NCI-H2107 treated with DMSO at 0.1 percent for 48 hours (cell line): Measurements from ENCODE around the gene ADI1.
"Not testable (repeated sequence)": the region's sequence is repeated elsewhere in the genome, so short reads cannot be mapped to it uniquely, and the experiment has no call there.

Source experiments
- DNase-seq: peaks from one replicate; lab custom pipeline; 2025; ENCODE audit not compliant: unreplicated experiment; lab: John Stamatoyannopoulos, UW

Gene ADI1

DNA sequence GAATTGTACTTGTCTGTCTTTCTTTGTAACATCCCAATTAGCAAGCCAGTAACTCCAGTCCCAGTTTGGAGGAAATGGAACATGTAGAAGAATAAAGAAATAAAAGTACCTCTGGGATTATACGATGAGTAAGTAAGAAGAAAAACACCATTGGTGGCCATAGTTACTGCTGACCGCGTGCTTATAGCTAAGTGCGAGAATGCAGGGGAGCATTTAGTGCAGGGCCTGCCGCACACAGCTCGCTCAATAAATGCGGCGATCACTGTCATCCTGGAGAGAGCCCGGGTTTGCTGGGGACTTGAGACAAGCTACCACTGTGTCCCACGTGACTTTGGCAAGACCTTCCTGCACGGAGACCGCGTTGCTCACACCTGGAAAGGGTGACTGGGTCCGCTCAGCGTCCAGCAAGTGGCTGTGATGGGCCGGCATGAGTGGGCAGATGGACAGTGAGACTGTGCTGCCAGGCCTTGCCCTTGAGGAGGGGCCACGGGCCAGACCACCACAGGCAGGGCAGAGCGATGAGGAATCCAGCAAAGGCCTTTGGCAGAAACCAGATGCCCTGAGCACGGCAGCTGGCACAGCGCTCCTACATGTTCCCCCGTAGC is 54.8 kb downstream of the ADI1 start:
- DNase-seq: no peak

DNA sequence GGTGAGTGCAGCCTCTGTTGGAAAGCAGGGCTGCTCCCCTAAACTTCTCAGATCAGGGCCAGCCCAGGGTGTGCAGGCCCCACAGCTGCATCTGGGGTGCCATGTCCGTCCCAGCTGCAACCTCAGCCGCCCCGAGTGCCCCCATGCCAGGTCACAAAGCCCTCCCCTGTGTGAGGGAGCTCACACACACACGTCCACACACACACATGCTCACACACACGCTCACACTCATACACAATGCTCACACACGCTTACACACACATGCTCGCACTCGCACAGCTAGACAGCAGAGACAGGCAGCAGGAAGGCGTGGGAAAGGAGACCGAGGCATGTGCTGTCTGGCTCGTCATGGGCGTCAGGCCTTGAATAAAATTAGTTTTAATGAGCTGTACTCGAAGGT is 55.4 kb downstream of the ADI1 start:
- no peak for DNase-seq

DNA sequence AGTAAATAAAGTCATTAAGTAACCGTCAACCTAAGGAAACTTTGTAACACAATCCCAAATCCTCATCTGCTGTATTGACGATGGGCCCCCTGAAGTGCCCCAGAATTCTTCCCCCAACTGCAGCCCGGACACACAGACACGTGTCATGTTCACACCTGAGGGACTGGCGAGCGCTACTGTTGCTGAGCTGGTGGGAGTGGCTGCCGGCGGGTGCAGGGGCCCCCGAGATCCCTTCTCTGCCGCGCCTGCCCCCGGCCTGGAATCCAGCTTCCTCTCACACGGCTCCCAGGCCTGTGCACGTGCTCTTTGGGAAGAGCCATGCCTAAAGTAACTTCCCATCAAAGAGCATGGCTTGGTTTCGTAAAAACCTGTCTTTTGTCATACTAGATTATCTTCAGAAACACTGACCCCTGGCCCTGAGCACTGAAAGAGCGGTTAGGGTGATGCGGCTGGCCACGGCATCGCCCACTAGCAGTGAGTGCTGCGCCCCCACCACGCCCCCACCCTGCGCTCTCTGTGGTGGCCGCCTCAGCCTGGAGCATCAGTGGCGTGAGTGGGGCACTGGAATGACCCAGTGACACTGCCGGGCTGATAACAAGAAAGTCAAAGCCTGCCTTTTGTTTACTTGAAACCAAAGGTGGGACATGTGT is 56.0 kb downstream of the ADI1 start:
- no peak for DNase-seq

DNA sequence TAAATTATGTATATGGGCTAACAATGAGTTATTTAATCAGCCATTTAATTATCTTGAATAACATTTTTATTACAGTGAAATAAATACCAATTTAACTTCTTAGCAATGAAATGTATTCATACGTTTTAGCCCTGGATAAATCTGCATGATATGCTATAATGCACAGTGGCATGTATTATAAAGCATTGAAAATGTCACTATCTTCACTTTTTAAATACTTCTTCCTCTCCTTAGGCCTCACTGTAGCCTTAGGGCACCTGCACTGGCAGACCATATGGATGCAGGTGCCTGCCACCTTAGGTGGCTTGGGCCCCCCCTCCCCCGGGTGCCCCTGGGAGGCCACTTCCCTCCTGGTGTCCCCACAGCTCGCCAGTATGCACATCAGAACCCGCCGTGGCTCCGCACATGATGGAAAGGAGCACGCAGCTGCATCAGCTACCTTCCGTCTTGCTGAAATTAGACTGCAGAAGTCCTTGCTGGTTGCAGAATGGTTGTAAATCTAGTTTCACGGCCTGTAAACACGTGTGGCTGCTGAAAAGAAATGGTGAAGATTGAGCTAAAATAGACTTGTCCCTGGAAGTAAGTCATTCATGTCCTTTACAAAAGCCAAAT is 56.7 kb downstream of the ADI1 start:
- DNase-seq: no peak

DNA sequence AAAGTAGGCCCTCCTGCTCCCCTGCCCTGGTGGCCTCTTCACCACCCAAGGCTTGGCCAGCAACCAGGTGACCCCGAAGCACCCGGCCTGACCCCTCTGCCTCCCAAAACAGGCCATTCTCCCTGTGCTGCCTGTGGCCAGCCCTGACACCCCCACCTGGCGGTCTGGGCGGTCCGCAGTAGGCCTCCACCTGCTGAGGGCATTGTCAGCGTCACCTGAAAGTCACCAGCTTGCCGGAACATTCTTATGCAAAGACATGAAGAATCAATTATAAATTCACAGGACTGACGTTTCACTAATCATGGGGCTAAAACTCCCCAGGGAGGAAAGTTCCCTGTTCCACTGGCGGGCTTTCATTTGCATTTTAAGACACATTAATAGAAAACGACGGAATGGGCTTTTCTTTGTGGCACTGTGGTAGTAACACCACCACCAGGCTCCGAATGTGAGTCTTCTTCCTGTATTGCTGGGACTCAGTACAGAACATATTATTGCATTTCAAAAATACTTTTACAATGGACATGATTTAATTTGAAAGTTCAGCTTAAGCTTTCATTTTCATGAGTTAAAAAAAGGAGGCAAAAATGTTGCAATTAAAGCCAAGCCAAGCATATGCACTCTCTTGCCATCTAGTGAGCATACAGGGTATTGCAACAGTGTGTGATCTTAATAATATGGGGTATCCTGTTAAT is 57.4 kb downstream of the ADI1 start:
- DNase-seq: peak; percentile 52

DNA sequence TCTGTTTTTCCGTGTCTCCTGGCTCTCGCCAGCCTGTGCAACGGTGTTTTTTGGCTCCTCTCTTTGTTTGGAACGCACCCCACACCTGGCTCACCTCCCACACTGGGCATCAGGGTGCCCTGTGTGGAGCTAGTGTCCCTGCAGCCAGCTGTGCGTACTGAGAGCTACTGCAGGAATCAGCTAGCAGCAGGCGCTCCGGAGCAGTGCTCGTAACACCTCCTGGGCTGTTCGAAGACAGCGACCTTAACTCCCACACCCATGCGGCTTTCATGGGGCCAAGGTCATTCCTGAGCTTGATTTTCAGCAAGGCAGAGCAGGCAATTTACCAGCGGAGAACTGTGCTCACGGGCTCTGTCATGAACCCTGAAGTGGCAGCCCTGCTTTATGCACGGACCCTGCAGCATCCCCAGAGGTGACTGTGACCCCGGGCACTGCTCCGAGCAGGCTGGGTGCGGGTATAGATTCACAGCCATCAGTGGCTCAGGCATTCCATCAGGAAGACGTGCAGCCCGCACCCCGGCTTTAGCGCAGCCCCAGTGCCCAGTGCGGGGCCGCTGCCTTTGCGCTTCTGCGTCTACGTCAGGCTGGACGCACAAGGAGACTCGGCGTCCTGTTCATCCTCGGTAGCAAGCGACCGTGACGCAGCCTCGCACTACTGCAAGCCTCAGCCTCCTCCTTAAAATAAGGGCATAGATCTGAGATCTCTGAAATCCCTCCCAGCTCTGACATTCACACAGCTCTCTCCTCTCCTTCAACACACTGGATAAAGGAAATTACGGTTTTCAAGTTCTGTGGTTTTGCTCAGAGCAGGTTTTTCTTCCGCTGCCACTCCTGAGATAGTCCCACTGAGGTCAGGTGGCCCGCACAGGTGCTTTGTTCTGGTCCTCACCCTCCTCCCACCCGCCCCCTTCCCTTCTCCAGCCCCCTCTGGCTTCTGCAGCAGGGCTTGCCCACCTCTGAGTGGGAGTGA is 58.2 kb downstream of the ADI1 start:
- no peak for DNase-seq

DNA sequence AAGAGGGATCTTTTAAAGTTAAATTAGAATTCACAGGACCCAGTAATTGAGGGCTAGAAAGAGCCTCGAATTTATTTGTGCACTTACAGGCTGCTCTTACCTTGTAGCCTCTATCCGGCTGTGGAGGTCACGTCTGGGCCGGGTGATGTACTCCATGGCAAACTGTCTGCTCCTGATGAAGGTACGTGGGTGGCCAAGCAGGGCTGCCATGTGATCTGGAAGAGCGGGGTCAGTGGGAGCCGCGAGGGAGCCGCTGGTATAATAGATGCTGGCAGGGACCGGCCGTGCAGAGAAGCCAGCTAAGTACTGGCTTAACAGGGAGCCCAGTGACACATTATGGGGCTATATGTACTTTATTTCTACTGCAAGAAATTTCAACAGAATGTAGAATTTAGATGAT is 59.2 kb downstream of the ADI1 start:
- no peak for DNase-seq

DNA sequence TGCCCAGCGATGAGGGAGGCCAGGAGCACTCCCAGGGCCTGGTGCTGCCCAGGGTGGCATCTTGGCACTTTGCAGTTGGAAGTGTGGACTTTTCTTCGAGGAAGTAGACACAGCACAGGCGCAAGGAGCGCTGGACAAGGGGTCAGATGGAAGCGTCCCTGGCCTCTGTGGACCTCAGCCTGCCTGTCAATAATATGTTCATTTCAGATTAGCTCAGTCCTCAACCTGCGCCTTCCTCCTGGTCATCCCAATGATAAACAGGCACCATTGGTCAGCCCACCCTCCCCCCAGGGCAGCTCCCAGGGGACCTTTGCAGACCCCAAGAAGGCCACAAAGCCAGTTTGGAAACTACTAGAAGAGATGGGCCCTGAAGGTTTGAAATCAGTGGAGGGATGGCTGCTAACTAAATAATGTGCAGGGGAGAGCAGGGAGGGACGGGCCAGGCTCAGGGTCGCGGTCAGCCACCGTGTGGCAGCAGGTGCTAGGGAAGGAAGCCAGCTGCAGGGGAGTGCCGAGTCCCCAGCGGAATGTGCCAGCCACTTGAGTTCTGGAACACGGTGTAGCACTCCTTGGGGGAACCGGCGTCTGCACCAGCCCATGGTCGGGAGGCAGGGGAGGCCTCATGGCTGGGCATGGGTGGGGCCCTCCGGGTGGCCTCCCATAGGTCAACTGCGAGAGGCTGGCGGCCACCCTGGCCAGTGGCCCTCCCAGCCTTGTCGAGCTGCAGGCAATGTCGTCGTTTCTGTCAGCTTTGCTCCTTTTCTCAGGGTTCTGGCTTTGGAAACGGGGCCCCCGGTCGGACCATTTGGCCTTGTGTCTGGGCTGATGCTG is 59.9 kb downstream of the ADI1 start:
- no peak for DNase-seq

DNA sequence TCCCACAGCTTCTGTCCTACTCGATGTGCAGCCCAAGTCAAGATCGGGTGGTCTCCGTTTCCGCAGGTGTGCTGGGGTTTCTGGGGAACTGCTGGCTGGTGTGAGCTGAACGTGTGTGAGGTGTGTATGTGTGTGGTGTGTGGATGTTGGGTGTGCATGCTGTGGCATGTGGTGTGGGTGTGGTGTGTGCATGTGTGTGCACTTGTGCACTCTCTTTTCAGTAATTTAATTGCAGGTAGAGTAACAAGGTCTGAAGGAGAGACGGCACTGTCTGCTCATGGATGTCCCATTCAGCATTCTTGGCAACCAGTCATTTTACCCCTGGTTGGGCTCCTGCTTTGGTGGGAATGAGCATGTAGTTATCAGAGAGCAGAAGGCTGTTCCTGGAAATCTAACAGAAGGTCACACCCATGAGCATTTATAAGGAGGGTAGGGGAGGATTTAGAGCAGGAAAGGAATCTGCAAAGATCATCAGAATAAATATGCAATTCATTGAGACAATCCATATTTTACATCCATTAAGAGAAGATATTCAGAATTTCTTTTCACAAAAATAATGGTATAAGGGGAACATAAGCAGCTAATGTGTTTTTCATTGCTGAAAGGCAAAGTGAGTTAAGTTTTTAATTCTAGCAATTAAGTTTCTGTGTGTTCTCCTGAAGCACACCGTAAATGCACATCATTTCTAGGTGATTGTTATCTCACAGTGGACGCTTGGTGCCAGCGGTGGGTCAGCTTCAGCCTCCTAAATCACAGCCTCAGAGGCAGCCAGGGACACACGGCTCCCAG is 60.7 kb downstream of the ADI1 start:
- DNase-seq: no peak

DNA sequence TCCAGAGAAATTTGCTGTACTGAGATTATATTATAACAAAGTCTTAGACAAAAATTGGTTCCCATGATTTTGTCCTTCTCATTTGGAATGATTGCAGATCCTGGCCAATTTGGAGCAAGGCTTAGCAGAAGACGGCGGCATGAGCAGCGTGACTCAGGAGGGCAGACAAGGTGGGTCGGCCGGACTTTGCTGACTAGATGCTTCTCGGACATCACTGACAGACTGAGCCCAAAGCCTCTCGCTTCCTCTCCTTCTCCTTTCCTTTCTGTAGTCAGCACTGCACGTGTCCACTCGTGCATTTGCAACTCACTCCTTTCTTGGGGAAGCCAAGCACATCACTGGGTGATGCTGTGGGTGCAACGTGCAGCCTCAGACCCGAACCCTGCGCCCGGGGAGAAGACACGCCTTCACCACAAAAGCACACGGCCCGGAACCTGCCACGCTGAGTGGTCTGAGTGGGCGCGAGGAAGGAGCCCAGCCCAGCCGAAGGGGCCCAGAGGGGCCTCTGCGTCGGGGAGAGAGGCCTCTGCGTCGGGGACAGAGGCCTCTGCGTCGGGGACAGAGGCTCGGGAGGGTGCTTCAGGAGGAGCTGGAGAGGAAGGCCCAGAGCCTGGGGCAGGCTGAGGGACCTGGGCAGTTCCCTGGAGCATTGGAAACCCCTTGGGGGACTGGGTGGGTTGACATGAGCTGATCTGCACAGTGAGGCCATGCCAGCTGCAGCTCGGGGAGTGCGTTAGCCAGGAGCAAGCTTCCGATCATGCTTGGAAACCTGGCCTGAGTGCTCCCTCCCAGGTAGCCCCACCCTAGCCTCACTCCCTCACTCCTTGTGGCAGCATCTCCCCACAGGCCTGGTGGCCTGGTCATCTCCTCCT is 61.6 kb downstream of the ADI1 start:
- no peak for DNase-seq

DNA sequence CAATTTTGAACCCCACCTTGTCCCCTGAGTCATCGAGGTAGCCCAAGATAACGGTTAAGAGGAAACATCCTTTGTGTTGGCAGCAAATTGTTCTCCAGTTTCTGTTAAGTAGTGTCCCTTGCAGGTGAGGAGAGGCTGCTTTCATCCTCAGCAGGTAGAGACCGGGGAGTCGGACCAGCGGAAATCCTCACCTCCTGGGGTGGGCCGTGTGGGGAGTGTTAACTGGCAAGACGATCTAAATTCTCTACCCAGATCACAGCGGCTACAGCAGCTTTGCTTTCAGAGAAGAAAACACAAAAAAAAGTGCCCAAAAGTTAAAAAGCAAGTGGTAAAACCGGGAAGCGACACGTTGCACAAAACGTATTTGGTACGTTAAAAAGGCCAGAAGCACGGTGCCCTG is 63.2 kb downstream of the ADI1 start:
- no peak for DNase-seq

DNA sequence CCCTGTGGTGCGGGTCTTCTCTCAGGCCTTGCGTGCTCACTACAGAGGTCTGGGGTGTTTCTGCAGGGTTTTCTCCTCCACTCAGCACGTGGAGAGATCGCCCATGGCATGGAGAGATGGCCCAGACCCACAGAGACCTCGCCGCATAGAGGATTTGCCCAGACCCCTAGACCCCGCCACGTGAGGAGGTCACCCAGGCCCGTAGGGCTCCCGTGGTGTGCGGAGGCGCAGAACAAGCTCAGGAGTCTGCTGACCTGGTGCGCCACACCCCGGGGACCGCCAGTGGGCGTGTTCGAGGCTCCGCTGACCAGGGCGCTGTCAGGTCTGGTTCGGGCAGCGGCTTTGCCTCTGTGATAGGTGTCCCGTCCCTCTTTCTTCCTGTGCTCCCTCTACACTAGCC is 64.5 kb downstream of the ADI1 start:
- no peak for DNase-seq

DNA sequence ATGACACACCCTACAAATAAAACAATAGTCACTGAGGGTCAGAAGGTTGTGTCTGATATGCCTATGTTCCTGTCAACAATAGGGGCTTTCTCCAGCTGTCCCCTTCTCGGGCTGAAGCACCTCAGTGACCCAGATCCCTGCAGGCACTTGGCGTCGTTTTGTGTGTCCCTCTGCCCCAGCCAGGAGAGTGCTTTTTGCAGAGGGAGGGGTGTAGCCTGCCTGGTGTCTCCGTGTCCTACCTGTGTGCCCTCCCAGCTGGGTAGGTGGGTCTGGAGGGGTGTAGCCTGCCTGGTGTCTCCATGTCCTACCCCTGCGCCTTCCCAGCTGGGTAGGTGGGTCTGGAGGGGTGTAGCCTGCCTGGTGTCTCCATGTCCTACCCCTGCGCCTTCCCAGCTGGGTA is 65.3 kb downstream of the ADI1 start:
- not testable (repeated sequence) for DNase-seq

DNA sequence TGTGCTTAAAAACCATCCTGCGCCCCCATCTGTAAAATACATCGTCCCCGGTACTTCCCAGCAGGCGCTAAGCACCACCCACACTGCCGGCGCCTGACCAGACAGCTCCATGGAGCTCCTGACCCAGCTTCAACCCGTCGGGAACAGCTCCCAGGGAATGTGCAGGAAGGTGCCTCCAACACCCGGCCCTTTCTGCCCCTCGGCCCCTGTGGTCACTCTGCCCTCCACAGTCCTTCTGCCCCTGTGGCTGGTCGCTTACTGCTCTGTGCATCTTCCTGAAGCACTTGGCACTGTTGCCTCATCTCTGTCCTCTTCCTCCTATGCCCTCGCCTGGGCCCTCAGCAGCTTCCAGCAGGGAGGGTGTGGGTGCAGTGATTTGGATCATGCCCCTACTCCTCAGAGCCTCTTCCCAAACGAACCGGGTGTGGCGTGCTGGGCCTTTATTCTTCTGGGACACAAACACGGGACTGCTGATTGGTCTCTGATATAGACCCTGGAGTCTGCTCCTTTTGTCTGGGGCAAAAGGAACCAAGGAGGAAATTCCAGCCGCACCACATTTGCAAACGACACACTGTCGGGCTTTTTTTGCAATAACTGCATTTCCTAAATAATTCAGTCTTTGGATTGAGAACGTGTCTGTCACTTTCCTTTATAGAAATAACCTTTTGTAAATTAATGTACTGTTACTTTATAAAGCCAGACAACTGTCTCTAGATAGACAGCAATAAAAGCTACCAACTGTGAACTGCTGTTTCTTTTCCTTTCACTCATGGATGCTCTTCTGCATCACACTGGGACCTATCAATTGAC is 65.9 kb downstream of the ADI1 start:
- DNase-seq: no peak

DNA sequence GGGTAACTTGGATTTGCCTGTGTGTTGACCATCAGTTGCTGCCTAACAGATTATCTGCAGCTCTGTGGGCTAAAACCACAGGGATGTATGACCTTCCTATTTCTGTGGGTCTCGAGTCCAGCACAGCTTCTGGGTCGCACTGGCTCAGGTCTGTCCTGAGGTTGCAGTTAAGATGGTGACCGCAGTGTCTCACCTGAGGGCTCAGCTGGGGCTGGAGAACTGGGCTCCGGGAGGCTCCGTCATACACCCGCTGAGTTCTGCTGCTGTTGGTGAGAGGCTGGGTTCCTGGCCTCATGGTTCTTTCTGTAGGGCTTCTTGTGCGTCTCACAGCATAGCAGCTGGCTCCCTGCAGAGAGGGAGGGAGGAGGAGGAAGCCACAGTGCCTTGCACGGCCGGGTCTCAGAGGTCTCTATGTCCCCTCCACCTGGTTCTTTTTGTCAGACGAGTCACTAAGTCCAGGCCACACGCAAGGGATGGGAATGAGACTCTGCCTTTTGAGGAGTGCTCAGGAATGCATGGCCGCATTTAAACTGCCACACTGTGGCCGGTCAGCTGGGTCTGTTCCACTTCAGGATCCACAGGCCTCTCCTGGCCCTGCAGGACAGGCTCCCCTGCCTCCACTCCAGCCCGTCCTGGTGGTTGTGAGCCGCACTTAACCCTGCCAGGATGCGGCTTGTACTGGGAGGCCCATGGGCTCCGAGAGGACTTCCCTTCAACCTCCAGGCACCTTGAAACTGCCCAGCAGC is 67.2 kb downstream of the ADI1 start:
- DNase-seq: no peak

DNA sequence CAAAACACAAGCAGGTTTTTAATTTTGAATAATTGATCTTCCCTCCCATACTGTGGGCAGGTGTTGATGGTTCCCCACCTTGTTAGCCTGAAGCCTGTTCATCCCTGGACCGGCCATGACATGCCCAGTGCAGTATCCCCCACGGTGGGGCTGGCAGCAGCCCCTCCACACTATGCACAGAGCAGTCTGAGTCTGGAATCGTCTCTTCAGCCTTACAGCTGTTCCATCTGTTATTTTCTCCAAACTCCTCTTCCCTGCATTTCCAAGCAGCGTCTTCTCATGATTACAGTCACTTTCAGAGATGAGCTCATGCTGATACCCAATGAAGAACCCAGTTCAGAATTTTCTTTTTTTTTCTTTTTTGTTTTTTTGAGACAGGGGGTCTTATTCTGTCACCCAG is 68.2 kb downstream of the ADI1 start:
- DNase-seq: no peak
